RCC 7860 (cell line): ENCODE data around the gene NOTCH2NLA.
"Not testable (repeated sequence)": the region's sequence is repeated elsewhere in the genome, so short reads cannot be mapped to it uniquely, and the experiment has no call there.

Experiments used
- DNase-seq: peaks from one replicate; pipeline ENCODE4 v3.0.0-alpha.2; 2015; ENCODE audit warnings: low spot score
- FAIRE-seq: peaks from 2 replicates; lab custom pipeline; 2012; peaks lifted over from hg19 to GRCh38; lab: Jason Lieb, UNC

Gene NOTCH2NLA

DNA sequence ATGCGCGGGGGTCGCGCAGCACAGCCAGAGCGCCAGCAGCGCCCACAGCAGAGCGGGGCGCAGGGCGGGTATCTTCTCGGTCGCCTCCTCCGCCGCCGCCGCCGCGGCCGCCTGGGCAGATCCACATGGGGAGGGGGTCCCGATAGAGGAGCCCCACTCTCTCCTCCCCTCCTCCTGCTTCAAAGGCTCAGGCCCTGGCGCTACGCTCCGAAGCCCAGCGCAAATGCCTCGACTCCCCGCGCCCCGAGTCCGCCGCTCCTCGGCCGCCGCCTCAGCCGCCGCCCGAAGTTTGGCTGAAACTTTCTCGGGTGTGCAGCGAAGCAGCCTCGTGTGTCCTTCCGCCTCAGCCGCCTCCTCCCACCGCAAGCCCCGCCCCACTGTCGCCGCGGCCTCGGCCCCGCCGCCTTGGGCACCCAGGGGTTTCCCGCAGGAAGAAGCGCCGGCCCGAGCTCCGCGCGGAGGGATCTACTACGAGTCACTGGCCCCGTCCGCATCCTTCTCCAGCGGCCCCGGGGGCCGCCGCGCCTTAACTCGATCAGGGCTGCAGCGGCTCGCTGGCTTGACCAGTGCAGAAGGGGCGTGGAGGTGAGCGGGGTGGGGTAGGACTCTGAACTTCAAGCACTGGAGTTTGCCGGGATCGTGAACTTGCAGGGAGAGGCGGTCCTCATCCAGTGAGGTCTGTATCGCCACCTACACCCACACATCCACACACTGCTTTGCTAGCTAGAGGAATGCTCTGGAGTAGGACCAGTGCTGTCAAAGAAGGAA lies at the start of gene NOTCH2NLA:
Gene NOTCH2NLA, minus strand, starts transcription at position 312 of the 768 bp plus-strand sequence. CDS start 39,684 bp downstream, outside the sequence.
- not testable (repeated sequence) for DNase-seq
- peak; percentile 62 for FAIRE-seq

DNA sequence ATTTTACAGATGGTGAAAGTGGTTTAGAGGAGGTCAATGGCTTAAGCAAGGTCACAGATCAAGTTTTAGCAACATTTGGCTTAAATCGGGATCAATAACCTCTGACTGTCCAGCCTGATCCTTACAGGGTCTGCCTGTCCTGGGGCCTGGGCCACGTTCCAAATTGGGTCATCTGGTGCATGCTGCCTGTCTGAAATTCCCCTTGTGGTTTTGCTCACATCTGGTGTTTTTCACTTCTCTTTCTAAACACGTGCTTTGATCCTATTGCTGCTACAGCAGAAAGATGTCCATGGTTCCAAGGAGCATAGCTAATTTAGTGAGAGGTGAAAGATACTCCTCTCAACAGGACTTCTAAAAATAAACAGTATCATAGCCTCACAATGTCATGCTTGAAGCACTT lies 49.5 kb upstream of the NOTCH2NLA start:
- FAIRE-seq, DNase-seq: not testable (repeated sequence)

DNA sequence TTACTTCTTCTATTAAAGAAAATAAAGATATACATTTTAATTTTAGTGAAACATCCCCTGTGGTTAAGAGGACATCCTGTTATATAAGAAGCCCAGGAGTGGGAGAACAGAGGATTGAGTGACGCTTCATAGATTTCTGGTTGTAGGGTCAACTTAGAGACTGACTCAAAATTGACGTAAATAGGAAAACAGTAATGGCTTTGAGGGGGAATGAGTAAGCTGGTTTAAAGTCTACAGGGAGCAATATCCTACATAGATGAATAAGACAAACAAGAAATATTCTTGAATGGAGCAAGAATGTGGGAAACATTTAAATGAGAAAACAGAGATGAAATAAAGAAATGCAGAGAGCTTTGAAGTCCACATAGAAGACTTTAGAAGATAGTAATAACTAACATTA lies 48.3 kb upstream of the NOTCH2NLA start:
- not testable (repeated sequence) for FAIRE-seq, DNase-seq

DNA sequence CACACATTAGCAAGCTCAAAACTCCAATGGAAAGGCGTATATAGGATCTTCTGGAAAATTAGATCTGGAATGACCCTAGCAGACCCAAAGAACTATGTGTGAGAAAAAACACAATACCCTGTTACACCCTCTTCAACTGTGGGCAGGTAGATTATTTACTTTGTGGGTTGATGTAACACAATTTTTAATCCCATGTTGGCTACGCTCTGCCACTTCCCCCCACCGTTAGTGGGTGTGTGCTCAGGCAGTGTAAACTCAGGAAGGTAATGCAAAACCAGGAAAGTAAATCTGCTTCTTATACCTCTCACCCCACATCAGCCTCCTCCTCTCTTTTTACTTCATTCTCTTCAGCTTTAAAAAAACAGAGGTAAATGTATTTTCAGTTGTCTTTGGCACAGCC lies 45.3 kb upstream of the NOTCH2NLA start:
- FAIRE-seq, result not testable (repeated sequence)

DNA sequence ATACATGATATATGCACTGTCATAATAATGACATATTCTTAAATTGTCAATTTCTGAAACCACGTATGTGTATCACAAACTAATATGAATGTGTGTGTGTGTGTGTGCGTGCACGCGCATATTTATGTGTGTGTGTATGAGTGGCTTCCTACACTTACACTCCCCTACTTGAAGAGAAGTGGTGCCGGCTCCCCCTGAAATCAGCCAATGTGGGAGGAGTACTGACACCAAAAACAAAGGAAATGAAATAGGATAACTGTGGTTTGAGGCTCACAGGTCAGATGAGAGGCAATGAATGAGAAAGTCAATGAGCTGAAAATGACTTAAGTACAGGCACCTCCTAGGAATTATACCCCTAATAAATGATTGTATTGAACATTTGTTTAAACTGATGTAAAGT lies 44.4 kb upstream of the NOTCH2NLA start:
- DNase-seq, result not testable (repeated sequence)

More for the DNA sequence above, 45.3 kb upstream of the NOTCH2NLA start:
- DNase-seq, result not testable (repeated sequence)

DNA sequence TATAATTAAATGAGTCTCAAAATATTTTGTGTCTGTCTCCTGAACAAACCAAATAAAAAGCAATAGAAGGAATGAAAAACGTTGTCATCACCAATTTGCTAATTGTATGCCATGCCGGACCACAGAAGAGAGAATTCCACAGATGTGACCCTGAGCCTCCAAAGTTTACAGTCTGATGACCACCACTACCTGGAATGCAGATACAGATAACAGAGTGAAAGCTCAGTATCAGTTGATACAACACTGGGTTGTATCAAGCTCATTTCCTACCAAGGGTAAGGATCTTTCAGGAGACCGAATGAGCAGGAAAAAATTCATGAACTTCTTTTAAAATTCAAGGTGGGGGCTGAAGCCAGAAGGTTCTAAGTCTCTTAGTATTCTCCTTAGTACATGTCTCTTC lies 43.9 kb upstream of the NOTCH2NLA start:
- not testable (repeated sequence) for FAIRE-seq, DNase-seq

More for the DNA sequence above, 44.4 kb upstream of the NOTCH2NLA start:
- not testable (repeated sequence) for FAIRE-seq

DNA sequence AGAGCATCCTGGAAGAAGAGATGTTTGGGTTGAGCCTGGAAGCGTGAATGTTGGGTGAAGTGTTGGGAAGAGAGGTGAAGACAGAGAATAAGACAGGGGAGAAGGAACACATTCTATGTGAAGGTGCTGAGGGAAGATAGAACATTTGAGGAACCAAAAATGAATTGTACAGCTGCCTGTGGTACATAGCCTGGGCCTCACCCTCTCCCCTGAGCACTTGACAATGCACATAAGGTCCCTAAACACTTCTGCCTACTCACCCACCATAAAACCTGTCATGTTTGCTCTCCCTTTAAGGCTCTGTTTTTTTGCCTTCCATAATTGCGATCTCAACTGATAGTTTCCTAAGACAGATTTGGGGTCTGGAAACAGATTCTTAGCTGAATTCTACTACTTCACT lies 43.2 kb upstream of the NOTCH2NLA start:
- FAIRE-seq, DNase-seq: not testable (repeated sequence)

DNA sequence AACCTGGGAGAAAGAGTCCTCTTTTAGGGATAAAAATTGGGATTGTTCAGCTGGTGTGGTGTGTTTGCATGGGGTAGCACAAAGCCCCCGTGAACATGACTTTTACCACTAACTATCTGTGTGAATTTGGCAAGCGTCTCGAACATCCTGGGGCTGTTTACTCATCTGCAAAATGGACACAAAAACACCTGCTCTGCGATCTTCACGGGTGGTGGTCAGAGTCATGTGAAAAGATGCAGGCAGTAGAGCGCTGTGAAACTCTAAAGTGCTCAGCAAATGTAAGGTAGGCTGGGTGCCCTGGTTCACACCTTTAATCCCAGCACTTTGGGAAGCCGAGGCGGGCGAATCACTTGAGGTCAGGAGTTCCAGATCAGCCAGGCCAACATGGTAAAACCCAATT lies 41.3 kb upstream of the NOTCH2NLA start:
- not testable (repeated sequence) for FAIRE-seq, DNase-seq

DNA sequence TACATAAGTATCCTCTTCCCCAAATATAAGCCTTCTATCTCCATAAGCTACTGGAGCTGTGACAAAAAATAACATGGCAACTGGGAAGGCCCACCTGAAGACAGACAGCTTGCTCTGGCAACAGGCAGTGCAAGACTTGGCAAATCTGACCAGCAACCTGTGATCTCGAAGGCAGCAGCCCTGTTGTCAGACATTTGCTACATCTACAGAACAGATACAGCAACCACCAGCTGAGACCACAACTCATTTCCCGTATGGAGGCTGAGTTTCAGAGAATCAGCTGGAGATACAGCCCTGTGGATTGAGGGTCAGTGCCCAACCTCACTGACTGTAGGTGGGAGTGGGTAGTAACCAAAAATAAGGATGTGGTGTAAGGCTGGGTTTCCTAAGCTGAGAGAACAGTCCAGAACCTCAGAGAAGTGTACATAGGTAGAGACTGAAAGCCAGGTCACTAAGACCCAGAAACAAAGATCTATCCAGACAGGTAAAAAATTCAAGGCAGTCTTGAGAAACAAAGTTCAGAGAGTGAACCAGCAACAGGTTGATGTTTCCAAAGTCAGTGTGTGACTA lies 37.4 kb upstream of the NOTCH2NLA start:
- not testable (repeated sequence) for FAIRE-seq, DNase-seq

DNA sequence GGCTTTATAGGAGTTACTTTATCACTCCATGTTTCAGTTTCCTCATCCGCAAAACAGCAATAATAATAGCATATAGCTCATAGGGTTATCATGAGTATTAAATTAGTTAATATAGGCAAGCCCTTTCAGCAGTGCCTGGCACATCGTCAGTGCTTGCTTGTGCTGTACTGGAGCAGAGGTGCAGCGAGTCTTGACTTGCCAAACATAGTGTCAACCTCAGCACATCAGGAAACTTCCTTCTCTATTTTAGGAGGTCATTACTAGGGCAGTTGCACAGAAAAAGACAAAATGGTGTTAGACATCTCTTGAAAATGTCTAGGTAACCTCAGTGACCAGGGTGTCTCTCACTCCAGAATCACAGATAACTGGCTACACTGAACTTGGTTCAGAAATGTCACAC lies 35.9 kb upstream of the NOTCH2NLA start:
- not testable (repeated sequence) for FAIRE-seq

DNA sequence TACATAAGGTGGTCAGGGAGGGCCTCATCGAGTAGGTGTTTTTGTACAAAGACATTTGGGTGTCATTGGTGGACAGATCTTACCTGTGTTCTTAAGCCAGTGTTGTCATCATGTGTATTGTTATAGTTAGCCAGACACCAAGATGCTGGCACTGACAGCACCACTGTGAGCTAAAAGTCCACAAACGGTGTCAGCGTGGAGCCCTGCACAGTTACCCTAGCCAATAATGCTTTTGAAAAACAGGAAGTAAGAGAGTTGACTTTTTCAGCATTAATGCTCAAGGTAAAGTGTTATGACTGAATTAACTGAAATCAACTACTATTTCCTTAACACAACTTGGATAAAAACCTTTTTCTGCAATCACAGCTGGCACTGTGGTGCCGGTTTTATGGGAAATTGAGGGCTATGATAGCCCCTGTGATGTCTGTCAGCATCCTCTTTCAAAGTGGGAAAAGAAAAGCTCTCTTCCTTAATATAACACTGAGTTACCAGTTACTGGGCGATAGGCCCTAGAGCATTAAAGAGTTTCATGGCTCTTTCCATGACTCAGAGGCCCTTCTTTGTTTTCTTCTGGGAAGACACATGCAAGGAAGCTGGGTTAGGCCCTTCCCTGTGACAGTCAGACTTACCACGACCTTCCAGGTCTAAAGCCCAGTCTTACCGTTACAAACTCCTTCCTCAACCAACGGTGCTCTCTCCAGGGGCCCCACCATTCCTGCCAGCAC lies 31.3 kb upstream of the NOTCH2NLA start:
- not testable (repeated sequence) for FAIRE-seq, DNase-seq

More for the DNA sequence above, 35.9 kb upstream of the NOTCH2NLA start:
- not testable (repeated sequence) for DNase-seq

DNA sequence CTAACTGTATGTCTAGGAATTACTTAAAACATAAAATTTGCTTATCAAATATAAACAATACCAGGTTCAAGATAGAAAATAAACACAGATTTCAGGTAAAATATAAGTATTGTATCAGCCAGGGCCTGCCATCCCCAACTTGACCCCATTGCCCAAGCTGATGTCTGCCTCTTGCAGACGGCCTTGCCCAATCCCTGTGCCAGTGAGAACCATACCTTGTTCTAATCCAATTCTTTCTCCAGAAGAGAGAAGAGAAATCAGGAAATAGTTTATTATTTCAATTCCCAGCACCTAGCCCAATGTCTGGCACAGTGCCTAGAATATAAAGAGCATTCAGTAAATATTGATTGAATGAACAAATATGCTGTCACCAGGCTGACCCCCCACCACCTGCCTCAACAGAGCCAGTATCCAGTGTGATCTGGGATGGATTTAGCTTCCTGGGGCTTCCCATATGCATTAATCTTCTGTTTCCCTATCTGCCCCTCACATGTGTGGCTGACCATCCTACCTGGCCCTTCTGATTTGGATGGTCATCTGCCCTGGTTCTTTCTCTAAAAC lies 29.3 kb upstream of the NOTCH2NLA start:
- FAIRE-seq, DNase-seq: not testable (repeated sequence)

DNA sequence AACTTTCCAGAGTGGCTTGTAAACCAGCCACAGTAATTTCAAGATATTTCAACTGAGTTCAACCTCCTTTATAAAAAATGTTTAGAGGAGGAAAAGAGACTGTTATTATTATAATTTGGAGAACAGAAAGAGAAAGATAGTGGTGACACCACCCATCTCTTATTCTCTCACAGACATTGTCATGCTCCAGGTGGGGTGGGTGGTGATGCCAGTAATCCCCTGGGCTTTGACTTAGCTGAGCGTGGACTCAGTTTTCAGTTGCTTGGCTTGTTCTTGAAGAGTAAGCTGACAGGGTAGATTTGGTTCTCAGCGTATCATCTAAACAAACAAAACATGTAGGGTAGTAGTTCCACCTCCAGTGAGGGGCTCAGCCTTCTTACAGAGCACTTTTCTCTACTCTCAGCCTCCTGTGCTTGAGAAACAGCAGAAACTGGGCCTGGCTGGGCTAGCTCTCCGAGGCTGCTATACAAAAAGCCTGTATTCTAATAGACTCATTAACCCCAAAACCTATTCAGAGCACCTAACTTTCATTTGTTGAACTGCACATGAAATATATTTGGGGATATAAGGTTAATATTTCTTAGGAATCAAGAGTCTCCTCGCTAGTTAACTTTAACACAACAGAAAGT lies 25.9 kb upstream of the NOTCH2NLA start:
- DNase-seq, FAIRE-seq: not testable (repeated sequence)

DNA sequence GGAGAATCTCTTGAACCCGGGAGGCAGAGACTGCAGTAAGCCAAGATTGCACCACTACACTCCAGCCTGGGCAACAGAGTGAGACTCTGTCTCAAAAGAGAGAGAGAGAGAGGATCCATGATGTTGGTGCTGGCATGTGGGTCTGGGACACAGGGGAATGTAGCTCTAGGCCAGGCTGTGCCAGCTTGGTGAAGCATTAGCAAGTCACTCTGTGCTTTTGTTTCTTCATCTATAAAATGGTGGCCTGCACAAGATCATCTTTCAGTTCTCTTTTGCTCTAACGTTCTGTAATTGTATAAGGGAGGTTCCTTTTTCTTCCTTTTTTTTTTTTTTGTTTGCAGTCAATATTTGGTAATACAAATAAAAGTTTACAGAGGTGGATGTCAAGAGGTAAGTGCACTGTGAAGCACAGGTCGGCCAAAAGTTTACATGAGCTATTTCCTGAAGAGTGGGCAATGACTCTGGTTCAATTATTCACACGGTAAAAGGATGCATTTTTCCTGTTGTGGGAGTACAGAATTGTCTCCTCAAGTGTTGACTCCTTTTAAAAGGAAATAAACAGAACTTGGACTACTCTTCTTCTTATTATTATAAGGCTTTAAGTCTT lies 24.5 kb upstream of the NOTCH2NLA start:
- not testable (repeated sequence) for FAIRE-seq, DNase-seq

DNA sequence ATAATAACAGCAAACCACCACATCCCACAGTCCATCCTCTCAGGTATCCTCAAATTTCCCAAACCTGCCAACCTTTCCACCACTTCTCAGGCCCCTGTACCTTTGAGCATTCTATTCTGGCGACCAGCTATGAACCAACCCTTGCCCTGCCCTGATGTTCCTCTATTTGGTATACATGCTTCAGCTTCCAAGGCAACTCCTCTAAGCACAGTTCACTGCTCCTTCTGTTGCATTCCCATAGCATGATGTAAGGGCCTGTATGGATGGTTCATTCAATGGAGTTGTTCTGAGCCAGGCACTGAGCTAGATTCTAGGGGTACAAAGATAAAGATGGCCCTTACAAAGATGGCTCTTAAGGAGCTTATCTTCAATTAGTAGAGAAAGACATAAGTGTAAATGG lies 22.7 kb upstream of the NOTCH2NLA start:
- not testable (repeated sequence) for DNase-seq
- FAIRE-seq, result peak; percentile 45

DNA sequence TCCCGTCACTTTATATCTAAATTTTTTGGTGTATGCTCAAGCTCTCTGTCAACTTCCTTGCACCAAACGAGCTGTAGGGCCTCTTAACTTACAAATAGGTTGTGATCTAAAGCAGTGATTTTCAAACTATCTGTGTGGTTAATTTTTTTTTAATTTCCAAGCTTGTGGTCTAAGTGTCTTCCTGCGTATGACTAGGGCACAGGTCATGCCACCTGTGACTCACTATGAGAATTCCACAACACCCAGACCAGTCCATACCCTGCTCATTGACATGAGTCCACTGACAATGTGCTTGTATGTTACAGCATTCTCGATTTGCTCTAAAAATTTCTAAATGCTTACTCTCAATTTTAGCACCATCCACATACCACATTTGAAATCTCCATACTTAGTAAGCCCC lies 19.8 kb upstream of the NOTCH2NLA start:
- not testable (repeated sequence) for DNase-seq
- peak; percentile 99 for FAIRE-seq

DNA sequence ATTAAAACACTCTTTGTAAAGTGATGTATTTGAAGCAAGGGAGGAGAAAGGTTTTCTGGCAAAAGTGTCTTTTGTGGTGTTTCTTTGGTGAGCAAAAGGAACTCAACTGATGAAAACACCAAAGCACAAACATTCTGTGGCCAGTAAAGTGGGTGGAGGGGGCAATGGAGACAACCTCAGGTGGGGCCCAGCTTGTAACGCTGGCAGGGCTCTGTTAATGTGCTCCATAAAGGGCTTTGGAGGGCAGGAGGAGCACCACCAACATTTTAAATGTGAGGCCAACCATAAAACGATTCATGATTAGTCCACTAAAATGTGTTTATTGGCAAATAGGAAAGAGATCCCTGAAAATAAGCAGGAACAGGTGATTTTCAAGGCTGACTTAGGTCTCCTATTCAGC lies 7.8 kb upstream of the NOTCH2NLA start:
- not testable (repeated sequence) for DNase-seq, FAIRE-seq

DNA sequence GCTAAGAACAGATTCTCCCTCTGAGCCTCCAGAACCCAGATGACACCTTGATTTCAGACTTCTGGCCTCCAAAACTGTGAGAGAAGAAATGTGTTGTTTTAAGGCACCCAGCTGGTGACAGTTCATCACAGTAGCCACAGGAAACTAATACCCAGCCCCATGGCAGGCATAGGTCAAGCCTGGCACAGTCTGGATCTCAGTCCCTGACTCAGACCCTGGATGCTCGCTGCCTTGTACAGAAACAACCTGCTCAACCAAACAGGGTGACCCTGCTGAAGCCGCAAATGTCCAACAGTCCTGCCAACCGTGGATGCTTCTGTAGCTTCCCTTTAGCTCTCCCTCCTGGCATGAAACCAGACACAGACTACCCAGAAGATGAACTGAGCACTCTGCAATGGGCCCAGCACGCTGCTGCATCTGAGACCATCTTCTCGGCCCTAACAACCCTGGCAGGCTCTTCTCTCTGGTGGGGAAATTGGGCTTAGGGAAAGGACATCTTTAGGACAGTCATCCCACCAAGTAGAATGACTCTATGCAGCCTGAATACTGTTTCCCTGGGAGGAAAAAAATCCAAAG lies 7.3 kb upstream of the NOTCH2NLA start:
- DNase-seq, FAIRE-seq: not testable (repeated sequence)

DNA sequence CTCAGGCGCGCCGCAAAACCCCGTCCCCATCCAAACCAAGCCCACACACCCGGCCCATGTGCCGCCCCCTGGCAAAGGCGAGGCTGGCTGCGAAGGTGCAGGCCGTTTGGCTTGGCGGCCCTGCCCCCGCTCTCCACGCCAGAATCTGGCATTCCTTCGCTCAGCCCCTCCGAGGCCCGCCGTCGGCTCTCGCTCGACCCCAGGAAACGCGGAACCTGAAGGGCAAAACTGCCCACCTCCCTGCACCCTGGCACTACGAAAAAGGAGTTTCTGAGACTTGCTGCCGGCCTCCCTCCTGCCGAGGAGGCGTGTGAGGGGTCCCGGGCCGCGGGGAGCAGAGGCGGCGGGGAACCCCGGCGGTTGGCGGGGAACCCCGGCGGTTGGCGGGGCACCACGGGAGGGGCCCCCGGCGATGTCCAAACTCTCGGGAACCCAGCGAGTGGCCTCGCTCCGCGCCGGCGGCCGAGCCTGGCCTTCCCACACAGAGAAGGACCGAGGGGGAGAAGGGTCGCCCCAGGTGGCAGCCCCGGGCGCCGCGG lies 608 bp downstream of the NOTCH2NLA start:
- not testable (repeated sequence) for DNase-seq, FAIRE-seq
